ENCODE measurements around the gene SIK3. TPM values are rescaled to one million over a fixed set of nuclear protein-coding genes. Genes with fewer than 3 reads are reported as not detected.

Gene SIK3
- total RNA-seq, 1 donor: 25.7 TPM

GRCh38 chr11:116980136-116980793 lies 118.0 kb downstream of the SIK3 start:
- TF ChIP-seq CTCF (IDR thresholded peaks at IDR 0.05; ENCODE audit: extremely low read depth, low read depth, low read length): no peak
- H2AFZ ChIP-seq (ENCODE audit: low read length): no peak overlapping the region
- no peaks in the 10 kb centered on the region for H3K9me3 ChIP-seq (ENCODE audit: low read depth, low read length)
- no peaks in the 10 kb centered on the region for H4K20me1 ChIP-seq (ENCODE audit: insufficient read depth, low read length)
- H3K4me3 ChIP-seq (ENCODE audit: insufficient read depth, low read length): no peak overlapping the region
- no peak for DNase-seq (ENCODE audit: insufficient read length, low spot score, missing footprints)
- H3K4me2 ChIP-seq (ENCODE audit: insufficient read depth, low read length): no peak overlapping the region
- no peak overlapping the region for H3K27ac ChIP-seq (ENCODE audit: low read depth, low read length)
- peaks cover 33% of the 10 kb centered on the region for H3K4me1 ChIP-seq (ENCODE audit: insufficient read depth, low read length)
- no peaks in the 10 kb centered on the region for H3K27me3 ChIP-seq (ENCODE audit: insufficient read depth, low read length)
- H3K36me3 ChIP-seq (ENCODE audit: insufficient read depth, low read length): no peaks in the 10 kb centered on the region
- peaks cover 52% of the 10 kb centered on the region for H3K79me2 ChIP-seq (ENCODE audit: insufficient read depth, low read length)

GRCh38 chr11:116976941-116977570 lies 121.2 kb downstream of the SIK3 start:
- no peak for TF ChIP-seq CTCF (IDR thresholded peaks at IDR 0.05; ENCODE audit: extremely low read depth, low read depth, low read length)
- H3K4me3 ChIP-seq (ENCODE audit: insufficient read depth, low read length): no peak overlapping the region
- DNase-seq (ENCODE audit: insufficient read length, low spot score, missing footprints): no peak
- H3K4me2 ChIP-seq (ENCODE audit: insufficient read depth, low read length): no peak overlapping the region
- H3K27me3 ChIP-seq (ENCODE audit: insufficient read depth, low read length): no peaks in the 10 kb centered on the region
- H3K36me3 ChIP-seq (ENCODE audit: insufficient read depth, low read length): no peaks in the 10 kb centered on the region
- H3K27ac ChIP-seq (ENCODE audit: low read depth, low read length): no peak overlapping the region
- peaks cover 73% of the 10 kb centered on the region for H3K79me2 ChIP-seq (ENCODE audit: insufficient read depth, low read length)
- H3K9me3 ChIP-seq (ENCODE audit: low read depth, low read length): no peaks in the 10 kb centered on the region
- H4K20me1 ChIP-seq (ENCODE audit: insufficient read depth, low read length): peaks cover 8% of the 10 kb centered on the region
- peaks cover 11% of the 10 kb centered on the region for H3K4me1 ChIP-seq (ENCODE audit: insufficient read depth, low read length)
- no peak overlapping the region for H2AFZ ChIP-seq (ENCODE audit: low read length)

GRCh38 chr11:116975661-116976060 lies 122.6 kb downstream of the SIK3 start:
- Histone ChIP-seq H3K4me2 (ENCODE audit: insufficient read depth, low read length) (no peak overlapping the region), H3K9me3 (ENCODE audit: low read depth, low read length) (no peaks in the 10 kb centered on the region), H3K79me2 (ENCODE audit: insufficient read depth, low read length) (peaks cover 72% of the 10 kb centered on the region), H4K20me1 (ENCODE audit: insufficient read depth, low read length) (peaks cover 13% of the 10 kb centered on the region), H3K4me3 (ENCODE audit: insufficient read depth, low read length) (no peak overlapping the region), H3K27ac (ENCODE audit: low read depth, low read length) (no peak overlapping the region), H3K27me3 (ENCODE audit: insufficient read depth, low read length) (no peaks in the 10 kb centered on the region), H3K4me1 (ENCODE audit: insufficient read depth, low read length) (no peaks in the 10 kb centered on the region), H3K36me3 (ENCODE audit: insufficient read depth, low read length) (no peaks in the 10 kb centered on the region), H2AFZ (ENCODE audit: low read length) (no peak overlapping the region)
- no peak for TF ChIP-seq CTCF (IDR thresholded peaks at IDR 0.05; ENCODE audit: extremely low read depth, low read depth, low read length)
- no peak for DNase-seq (ENCODE audit: insufficient read length, low spot score, missing footprints)

GRCh38 chr11:116973270-116973669 lies 125.0 kb downstream of the SIK3 start:
- DNase-seq (ENCODE audit: insufficient read length, low spot score, missing footprints): no peak
- Histone ChIP-seq H3K4me1 (ENCODE audit: insufficient read depth, low read length) (no peaks in the 10 kb centered on the region), H3K4me2 (ENCODE audit: insufficient read depth, low read length) (no peak overlapping the region), H3K4me3 (ENCODE audit: insufficient read depth, low read length) (no peak overlapping the region), H3K27me3 (ENCODE audit: insufficient read depth, low read length) (no peaks in the 10 kb centered on the region), H2AFZ (ENCODE audit: low read length) (no peak overlapping the region), H4K20me1 (ENCODE audit: insufficient read depth, low read length) (peaks cover 17% of the 10 kb centered on the region), H3K36me3 (ENCODE audit: insufficient read depth, low read length) (no peaks in the 10 kb centered on the region), H3K79me2 (ENCODE audit: insufficient read depth, low read length) (peaks cover 67% of the 10 kb centered on the region), H3K9me3 (ENCODE audit: low read depth, low read length) (no peaks in the 10 kb centered on the region), H3K27ac (ENCODE audit: low read depth, low read length) (no peak overlapping the region)
- TF ChIP-seq CTCF (IDR thresholded peaks at IDR 0.05; ENCODE audit: extremely low read depth, low read depth, low read length): no peak

Data from osteoblast (primary cell).